IPS DF 19.7 (cell line): ENCODE measurements around the gene NRP2.

Experiments used
- DNase-seq: peaks from one replicate; pipeline ENCODE4 v3.0.0-alpha.2; 2013; ENCODE audit warnings: low read depth, low spot score

Gene NRP2

GRCh38 chr2:205771666-205772065 is 89.4 kb downstream of the NRP2 start:
- DNase-seq = no peak

DNA sequence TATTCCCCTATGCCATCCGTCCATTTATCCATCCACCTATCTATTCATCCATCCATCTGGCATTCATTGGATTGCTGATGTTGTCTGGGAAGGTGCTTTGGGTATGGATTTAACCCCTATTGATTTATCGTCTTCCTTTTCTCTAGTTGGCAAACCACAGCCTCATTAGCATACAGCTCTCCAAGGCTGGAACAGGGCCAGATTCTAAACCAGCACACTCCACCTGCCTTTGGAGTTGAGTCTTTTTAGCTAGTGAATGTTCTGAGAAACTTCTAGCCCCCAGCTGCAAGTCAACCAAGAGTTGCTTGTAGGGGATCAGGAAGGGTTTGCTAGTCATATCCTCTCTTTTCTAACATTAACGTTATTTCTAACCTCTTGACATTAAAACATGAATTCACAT is 90.7 kb downstream of the NRP2 start:
- no peak for DNase-seq

DNA sequence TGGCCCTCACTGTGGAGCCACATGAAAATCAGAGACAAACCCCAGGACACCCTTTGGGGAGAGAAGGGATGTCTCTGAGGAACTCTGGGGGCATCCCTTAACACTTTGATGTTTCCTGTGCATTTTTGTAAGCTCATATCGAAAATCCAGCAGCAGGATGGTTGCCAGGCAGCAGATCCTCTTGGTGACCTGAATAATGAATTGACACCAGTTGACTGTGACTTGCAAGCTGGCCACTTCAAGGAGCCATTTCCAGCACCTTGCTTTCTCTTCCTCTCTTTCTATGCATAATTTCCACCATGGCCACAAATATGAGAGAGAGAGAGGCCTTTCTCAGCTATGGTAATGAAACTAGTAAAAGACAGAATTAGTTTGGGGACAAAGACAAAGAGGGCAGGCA is 91.7 kb downstream of the NRP2 start:
- no peak for DNase-seq

GRCh38 chr2:205775097-205775877 is 93.0 kb downstream of the NRP2 start:
- DNase-seq = no peak

DNA sequence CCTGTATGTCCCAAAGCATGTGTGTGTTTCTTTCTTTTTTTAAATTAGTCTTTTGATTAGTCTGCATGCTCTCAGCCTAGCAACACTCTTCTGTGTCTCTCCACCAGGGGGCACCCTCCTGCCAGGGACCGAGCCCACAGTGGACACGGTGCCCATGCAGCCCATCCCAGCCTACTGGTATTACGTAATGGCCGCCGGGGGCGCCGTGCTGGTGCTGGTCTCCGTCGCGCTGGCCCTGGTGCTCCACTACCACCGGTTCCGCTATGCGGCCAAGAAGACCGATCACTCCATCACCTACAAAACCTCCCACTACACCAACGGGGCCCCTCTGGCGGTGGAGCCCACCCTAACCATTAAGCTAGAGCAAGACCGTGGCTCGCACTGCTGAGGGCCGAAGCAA is 93.8 kb downstream of the NRP2 start:
- DNase-seq = peak; percentile 68

- DNase-seq = no peak
Measured at GRCh38 chr2:205776720-205777119, 94.4 kb downstream of the NRP2 start.

- no peak for DNase-seq
Measured at GRCh38 chr2:205778356-205778755, 96.1 kb downstream of the NRP2 start.

DNA sequence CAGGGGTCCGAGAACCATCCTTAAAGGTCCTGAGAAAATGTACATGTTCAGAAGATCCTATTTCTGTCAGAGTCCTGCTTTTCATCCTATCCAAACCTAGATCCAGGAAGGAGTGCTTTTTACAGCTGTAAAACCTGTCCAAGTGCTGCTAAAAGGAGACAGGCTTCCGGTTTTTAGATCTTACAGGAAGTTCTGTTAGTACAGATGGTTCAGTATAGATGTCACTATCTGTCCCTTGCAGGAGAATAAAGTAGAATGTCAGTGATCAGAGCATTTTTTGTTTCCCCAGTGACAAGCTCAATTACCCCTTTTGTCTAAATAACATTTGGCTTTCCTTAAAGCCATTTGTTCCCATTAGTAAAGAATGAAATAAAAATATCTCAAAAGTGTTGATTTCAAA is 98.3 kb downstream of the NRP2 start:
- DNase-seq = no peak

DNA sequence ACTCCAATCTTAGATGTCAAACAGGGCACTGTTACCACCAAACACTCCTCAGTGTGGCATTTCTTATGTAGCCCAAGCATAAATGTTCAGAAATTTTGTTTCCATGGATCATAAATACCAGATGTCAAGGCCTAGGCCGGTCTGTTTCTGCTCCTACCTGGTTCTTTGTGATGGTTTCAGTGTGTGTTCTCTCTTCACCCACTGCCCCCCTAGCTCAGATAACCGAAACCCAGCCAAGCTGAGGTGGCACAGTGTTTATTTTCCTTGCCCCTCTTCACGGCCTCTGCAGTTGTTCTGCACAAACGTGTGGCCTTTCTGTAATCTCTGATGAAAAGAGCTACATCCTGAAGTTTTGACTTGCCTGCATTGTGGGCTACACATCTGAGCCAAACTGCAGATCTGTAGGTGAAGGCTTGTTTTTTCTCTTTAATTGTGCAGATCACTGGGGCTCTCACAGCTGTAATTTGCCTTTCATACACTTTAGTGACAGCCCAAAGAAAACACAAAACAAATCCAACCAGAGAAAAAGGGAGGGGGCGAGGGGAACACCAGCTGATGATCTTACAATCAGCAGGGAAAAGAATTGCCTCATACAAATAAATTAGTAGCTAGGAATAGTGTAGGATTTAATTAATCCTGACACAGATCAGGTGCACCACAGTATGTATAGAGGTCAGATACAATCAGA is 99.1 kb downstream of the NRP2 start:
- DNase-seq = no peak

DNA sequence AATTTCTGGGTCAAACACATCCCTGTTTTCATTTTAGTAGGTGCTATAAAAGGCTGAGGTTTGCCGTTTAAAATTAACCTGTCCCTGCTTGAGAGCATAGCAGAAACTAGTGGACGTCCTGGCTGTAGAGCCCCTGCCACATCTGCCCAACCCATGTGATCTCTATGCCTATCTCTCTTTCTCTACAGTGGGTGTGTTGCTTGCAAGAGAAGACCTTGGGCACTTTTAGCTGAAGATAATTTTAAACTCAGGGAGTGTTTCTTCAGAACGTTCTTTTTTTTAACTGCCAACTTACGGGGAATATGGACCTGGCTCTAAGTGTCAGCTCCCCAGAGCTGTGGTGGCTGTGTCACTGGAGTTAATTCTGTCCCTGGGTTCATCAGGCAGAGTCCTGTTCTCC is 100.6 kb downstream of the NRP2 start:
- no peak for DNase-seq

- DNase-seq = no peak
Measured at GRCh38 chr2:205783872-205784499, 101.7 kb downstream of the NRP2 start.

DNA sequence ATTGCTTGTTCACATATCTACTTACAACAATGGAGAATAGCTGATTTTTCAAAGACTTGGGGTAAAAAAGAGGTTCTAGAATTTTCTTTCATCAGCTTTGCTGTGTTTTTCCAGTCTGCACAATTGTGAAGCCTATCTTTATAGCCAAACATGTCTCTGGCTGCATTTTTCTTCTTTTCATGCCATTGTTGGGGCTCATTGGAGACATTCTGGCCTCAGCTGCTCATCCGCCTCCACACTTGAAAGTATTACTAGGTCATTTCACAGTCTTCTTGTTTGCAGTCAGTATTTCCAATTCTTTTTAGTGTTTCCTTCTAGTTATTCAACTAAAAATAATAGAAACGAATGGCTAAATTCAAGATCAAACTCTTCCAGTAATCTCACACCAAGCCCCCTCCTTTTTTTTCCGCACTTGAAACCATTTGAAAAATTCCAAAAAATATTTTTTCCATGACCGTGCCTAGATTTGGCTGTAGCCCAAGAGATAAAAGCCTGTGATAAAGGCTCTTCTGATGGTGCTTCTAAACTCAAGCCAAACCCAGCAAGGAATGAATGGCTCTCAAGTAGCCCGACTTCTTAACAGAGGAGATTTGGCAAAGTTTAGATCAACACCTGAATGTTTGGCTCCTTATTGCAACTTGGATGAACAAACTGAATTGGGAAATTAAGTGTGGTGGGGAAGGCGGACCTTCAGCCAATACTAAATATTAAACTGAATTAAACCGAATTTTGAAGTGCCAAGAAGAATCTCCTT is 103.4 kb downstream of the NRP2 start:
- DNase-seq = no peak

DNA sequence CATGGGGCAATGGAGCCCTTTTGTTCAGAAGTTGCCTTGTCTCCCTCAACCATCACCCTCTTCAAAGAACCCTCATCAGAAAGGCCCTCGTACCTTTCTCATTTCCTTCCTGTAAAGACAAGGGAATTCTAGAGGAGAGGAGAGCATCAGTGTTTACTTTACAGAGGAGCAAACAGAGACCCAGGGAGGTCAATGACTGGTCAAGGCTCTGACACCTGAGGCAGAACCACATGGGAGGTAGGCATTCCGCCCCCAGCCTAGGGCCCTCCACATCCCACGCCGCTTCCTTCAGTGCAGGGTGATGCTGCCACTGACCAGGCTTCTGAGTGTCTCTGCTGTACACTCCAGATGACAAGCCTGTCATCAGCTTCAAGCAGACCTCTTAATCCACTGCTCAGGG is 104.7 kb downstream of the NRP2 start:
- DNase-seq = no peak

- no peak for DNase-seq
Measured at GRCh38 chr2:205787761-205788160, 105.5 kb downstream of the NRP2 start.

GRCh38 chr2:205789906-205790305 is 107.6 kb downstream of the NRP2 start:
- no peak for DNase-seq

- DNase-seq = no peak
Measured at GRCh38 chr2:205792908-205793307, 110.6 kb downstream of the NRP2 start.

DNA sequence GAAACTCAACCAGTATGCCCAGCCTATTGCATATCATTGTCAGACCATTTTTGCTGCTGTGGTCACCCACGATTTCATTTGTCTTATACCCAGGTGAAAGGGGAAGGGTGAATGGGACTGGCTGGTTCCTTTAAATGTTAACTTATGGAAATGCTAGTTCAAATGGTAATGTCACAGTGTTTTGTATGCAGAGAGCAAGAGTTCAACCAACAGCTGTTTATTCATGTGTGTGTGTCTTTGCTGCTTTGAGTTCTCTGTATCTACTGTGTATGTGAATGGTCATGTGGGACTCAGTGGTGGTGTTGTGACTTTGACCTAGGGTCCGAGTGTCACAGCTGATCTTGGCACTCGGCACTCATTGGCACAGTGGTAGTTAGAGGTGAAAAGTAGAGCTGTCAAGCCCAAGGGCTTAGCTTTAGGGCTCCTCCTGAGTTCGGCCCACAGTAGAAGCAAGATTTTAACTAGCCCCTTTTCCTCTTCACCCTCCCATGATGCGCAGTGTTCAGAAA is 114.6 kb downstream of the NRP2 start:
- no peak for DNase-seq

DNA sequence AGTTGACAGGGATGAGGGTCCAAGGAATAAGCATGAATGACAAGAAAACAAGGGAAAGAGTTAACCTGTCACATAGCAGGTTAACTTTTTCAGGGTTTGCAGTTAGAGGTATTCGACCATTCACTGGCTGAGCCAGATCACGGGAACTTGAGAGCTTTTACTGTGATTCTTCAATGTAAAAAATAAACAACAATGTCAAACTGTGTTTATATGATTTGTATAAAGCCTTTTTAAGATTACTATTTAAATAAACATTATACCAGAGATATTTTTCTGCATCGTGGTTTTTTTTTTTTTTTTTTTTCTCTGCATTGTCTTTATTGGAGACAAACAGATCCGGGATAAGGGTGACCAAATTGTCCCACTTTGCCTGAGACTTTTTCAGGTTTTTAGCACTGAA is 115.6 kb downstream of the NRP2 start:
- DNase-seq = no peak

DNA sequence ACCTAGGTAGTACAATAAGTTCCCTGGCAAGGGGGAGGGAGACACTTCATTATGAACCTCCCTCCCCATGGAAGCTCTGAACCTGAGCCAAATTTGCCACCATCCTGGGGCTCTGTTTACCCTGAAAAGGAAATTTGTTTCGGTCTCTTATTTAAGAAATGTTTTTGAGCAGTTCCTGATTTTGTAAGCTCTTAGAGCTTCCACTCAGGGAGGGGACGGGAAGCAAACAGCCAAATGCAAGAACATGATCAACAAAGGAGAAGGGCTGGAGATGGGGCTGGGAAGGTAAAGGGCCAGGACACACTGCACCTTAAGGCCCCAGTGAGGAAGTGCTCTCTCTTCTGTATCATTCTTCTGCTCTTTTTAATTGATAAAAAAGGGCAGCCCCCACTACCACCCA is 117.9 kb downstream of the NRP2 start:
- no peak for DNase-seq

DNA sequence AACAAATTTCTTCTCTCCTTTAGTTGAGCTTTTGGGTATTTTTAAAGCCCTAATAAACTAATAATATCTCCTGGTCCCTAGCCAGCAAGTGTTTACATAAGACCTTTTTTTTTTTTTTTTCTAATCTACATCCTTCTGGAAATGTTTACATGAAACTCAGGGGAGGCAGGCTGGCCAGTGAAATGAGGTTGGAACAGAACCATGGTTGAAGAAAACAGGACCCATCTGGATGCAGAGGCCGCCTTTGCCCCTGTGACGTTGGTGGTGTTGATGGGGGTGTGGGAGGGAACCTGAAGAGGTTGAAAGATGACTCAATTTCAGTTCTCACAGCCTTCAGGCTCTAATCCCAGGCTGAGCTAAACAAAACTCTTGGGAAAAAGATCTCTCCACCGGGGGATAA is 118.5 kb downstream of the NRP2 start:
- no peak for DNase-seq

DNA sequence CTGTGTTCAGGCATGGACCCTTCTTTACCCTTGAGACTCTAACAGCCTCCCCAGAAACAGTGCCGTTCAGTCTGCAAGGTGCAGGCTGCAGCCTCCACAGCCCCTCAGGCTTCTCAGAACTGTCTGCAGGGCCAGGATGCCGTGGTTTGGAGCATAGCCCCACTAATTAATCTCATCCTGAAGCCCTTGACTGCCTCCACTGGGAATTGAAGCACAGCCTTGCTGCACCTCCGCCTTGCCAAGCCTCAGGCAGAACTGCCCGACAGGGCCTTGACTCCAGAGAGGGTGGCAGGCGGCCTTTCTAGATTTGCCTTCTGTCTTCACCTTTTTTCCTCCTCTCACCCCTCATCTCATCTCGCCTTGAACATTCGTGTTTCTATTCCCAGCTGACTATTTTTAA is 119.8 kb downstream of the NRP2 start:
- no peak for DNase-seq

DNA sequence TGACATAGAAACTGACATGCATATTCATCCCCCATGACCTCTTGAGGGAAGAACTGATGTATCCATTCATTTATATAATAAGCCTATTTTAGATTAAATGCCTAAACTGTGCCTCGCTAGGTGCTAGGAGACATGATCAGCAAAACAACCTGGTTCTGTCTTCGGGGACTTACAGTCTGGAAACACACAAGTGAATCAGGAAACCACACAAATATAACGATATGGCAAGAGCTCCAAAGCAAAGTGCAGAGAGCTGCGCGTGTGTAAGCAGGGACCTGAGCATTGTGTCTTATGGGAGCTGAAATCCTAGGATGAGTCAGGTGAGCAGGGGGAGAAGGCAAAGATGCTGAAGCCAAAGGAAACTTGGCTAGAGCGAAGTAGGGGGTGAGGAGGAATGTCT is 120.6 kb downstream of the NRP2 start:
- DNase-seq = no peak
